Inferior parietal cortex (tissue), 1 donor: ENCODE data around the gene KLF11.
"Not testable (repeated sequence)": the region's sequence is repeated elsewhere in the genome, so short reads cannot be mapped to it uniquely, and the experiment has no call there.

Source experiments
- DNase-seq: peaks from one replicate; pipeline ENCODE4 v3.0.0-alpha.2; 2016; ENCODE audit errors: extremely low spot score

The KLF11 gene

DNA sequence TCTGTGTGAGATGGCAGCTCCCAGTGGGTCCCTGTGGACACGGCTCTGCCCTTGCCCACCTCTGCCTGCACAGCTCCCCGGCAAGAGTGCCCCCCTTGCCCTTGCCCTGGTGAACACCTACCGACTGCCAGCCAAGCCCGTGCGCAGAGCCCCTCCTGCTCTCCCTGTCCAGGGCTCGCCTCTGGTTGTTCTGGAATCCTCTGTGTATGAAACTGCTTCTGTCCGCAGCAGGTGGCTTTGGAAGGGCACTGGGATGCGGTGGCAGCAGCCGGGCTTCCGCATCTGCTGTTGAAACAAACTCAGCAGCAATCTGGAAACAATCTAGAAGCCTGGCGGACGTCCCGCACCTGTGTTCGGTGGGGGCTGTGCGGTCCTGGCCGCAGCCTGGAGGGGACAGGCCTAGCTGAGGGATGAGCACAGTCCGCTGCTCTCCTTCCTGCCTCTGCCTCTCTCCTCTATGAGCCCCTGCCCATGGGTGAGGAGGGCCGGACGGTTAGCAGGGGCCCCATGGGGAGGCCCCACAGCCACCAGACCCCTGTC lies 34.0 kb upstream of the KLF11 start:
- no peak for DNase-seq

DNA sequence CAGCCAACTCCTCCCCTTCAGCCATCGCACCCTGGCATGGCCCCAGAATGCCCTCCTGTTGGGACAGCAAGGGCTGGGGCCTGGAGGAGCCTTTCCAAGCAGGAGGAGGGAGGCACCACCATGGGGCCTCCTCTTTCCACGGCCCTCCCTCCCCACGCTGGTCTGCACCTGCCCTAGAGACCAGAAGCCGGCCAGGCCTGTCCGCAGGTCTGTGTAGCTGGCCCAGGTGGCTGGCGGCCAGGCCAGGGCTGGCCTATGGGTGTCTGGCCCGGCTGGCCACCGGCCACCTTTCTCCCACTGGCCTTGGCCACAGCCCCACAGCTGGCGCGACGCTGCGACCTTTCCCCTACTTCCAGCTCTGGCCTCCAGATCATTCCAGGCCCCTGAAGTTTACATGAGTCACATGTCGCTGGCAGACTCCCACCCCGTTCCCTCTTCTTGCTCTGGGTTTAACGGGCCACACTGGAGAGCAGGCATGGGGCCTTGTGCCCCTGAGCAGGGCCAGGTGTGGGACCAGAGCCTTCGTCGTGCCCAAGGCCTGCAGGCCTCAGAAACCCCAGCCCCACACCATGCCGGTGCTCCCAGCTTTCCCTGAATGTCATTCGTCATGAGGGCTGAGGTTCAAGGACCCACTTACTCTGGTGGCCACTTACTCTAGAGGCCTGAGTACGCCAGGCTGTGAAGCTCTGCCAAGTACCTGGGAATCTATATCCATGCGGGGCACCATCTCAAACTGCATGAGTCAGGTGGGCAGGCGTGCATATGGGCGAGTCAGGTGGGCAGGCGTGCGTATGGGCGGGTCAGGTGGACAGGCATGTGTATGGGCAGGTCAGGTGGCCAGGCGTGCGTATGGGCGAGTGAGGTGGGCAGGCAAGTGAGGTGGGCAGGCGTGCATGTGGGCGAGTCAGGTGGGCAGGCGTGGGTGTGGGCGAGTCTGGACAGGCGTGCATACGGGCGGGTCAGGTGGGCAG lies 33.3 kb upstream of the KLF11 start:
- DNase-seq, result no peak

- DNase-seq, result not testable (repeated sequence)
Measured at GRCh38 chr2:10010861-10011605, 32.3 kb upstream of the KLF11 start.

DNA sequence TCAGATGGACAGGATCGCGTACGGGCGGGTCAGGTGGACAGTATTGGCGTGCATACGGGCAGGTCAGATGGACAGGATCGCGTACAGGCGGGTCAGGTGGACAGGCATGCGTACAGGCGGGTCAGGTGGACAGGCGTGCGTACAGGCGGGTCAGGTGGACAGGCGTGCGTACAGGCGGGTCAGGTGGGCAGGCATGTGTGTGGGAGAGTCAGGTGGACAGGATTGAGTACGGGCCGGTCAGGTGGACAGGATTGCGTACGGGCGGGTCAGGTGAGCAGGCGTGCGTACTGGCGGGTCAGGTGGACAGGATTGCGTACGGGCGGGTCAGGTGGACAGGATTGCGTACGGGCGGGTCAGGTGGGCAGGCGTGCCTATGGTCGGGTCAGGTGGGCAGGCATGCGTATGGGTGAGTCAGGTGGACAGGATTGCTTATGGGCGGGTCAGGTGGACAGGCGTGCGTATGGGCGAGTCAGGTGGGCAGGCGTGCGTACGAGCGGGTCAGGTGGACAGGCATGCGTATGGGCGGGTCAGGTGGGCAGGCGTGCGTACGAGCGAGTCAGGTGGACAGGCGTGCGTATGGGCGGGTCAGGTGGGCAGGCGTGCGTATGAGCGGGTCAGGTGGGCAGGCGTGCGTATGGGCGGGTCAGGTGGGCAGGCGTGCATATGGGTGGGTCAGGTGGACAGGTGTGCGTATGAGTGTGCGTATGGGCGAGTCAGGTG lies 31.6 kb upstream of the KLF11 start:
- DNase-seq, result not testable (repeated sequence)

- DNase-seq, result not testable (repeated sequence)
Measured at GRCh38 chr2:10012366-10012962, 30.9 kb upstream of the KLF11 start.

- DNase-seq, result no peak
Measured at GRCh38 chr2:10012963-10013461, 30.3 kb upstream of the KLF11 start.

GRCh38 chr2:10013651-10014417 lies 29.5 kb upstream of the KLF11 start:
- not testable (repeated sequence) for DNase-seq

- no peak for DNase-seq
Measured at GRCh38 chr2:10014418-10015190, 28.7 kb upstream of the KLF11 start.

DNA sequence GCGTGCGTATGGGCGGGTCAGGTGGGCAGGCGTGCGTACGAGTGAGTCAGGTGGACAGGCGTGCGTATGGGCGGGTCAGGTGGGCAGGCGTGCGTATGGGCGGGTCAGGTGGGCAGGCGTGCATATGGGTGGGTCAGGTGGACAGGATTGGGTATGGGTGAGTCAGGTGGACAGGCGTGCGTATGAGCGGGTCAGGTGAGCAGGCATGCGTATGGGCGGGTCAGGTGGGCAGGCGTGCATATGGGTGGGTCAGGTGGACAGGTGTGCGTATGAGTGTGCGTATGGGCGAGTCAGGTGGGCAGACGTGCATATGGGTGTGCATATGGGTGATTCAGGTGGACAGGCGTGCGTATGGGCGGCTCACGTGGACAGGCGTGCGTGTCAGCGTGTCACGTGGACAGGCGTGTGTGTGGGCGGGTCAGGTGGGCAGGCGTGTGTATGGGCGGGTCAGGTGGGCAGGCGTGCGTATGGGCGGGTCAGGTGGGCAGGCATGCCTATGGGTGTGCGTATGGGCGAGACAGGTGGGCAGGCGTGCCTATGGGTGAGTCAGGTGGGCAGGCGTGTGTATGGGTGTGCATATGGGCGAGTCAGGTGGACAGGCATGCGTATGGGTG lies 27.9 kb upstream of the KLF11 start:
- not testable (repeated sequence) for DNase-seq

GRCh38 chr2:10016001-10016801 lies 27.1 kb upstream of the KLF11 start:
- DNase-seq, result no peak

- DNase-seq, result no peak
Measured at GRCh38 chr2:10016802-10017258, 26.5 kb upstream of the KLF11 start.

DNA sequence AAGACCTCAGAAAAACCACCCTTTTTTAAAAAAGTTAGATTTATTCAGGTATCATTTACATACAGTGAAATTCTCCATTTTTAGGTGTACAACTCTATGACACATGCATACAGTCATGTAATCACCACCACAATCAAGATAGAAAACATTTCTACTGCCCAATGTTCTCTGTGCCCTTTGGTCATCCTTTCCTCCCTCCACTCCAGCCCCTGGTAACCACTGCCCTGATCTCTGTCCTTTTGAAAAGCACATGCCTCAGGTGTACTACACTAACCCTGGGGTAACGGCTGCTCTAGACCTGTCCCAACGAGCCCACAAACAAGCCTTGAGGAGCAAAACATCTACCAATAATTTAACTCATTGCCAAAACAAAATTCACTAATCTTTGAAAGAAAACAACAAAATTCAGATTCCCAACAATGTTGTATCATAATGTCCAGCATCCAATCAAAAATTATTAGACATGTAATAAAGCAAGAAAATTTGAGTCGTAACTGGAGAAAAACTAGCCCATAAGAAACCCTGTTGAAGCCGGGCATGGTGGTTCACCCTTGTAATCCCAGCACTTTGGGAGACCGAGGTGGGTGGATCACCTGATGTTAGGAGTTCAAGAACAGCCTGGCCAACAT lies 25.9 kb upstream of the KLF11 start:
- DNase-seq, result no peak

GRCh38 chr2:10019174-10019573 lies 24.2 kb upstream of the KLF11 start:
- no peak for DNase-seq

DNA sequence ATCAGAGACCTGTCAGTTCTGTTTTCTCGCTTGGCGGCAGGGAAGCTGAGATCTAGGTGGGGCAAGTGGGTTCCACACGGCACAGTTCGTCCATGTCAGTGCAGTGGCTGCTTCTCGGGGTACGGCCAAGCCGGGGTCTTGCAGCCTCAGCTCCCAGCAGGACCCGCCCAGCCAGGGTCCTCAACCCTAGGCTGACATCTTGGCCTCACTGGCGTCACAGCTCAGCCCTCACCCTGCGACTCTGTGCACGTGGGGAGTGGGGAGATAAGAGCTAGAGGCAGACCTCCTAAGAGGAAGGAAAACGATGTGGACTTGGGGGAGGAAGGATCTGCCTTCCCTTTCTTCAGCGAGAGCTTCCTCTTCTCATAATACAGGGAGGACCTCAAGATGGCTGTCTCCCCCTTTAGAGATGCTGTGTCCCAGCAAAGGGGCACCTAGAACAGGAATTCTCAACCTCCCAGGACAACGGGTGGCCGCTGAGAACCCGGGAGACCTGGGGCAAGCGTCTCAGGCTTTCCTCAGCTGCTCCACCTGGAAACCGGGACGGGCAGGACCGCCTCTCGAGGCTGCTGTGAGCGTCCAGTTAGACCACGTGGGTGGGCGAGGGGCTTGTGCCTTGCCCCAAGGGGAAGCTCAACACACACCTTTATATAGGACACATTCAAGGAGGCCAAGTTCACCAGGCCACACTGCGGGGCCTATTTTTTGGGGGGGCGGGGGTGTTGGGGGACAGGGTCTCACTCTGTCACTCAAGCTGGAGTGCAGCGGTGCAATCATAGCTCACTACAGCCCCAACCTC lies 23.5 kb upstream of the KLF11 start:
- DNase-seq, result no peak

DNA sequence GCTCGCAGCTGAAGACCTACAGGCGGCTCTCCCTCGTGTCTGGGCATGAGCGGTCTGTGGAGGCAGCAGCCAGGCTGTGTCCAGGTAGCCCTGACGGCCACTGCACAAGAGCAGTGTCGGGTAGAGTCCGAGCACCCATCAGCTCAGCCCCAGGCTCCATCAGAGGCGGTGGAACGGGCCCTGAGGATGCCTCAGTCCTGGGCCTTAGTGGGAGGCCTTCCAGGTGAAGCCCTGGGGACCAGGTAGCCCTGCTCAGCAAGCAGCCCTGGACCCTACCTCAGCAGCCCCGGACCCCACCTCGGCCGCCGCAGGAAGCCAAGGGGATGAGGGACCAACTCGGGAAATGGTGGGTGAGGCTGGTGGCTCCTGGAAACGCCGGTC lies 21.3 kb upstream of the KLF11 start:
- no peak for DNase-seq

- no peak for DNase-seq
Measured at GRCh38 chr2:10022445-10022844, 20.9 kb upstream of the KLF11 start.
